ENCODE measurements around the gene QKI.
A peak's percentile ranks its signal among the peaks of the same experiment; 100 is the strongest.
"Not testable (repeated sequence)": the region's sequence is repeated elsewhere in the genome, so short reads cannot be mapped to it uniquely, and the experiment has no call there.

QKI gene

DNA sequence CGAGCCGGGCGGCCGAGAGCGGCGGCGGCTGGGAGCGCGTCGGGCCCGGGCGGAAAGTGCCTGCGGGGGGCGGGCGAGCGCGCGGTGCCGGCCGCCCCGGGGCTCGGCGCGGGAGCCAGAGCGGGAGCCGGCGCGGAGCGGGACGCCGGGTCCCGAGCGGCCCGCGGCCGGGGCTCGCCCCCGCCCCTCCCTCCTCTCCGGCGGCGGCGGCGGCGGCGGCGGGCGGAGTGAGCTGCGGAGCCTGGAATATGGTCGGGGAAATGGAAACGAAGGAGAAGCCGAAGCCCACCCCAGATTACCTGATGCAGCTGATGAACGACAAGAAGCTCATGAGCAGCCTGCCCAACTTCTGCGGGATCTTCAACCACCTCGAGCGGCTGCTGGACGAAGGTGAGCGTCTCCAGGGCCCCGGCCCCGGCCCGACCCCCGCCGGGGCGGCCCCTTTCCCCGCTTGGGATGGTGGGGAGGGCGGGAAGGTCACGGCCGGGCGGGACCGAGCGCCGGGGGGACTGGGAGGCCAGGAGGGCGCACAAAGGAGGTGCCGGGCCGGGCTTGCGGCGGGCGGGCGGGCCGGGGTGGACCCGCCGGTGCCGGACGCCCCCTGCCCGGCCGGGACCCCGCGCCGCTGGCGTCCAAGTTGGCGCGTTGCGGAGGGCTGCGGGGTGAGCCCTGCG, 565 bp downstream of the QKI start:
- no peak for DNase-seq (ENCODE audit: low spot score)

DNA sequence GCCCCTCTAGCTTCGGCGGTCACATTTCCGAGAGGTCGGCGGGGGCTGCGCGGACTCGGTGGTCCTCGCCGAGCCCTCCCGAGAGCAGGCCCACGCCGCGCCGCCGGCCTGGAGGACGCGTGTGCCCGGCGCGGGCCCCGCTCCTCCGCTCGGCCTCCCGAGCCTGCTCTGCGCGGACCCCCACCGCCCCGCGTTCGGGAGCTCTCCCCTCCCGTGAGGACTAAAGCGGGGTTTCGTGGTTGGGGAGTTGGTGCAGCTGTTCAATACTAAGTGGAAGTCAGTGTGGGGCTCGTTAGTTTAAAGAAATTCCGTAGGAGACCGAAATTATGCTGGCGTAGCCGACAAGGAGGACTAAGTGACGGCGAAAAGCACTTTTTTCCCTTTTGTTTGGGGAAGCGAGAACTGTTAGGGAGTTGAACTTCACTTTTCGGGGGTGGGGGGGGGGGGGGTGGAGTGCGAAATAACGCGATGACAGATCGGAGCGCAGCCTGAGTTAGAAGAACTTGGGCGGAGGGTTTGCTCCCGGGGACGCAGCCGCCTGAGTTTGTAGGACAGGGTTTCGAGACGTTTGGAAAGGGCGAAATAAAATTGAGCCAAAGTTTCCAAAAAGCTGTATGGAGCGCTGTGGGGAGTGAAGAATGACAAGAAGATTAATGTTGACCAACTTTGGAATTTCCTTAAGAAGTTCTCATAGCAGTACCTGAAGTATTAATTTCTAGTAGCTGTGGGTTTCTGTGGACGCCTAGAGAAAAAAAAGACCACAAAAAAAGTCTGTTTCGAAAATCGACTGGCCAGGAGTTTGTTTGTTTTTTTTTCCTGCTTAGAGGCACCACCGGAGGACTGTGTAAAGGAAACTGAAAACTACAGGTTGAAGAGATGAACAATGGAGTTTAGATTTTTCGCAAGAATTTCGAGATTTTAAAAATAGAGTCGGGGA, 1.4 kb downstream of the QKI start:
- DNase-seq (ENCODE audit: low spot score): no peak

DNA sequence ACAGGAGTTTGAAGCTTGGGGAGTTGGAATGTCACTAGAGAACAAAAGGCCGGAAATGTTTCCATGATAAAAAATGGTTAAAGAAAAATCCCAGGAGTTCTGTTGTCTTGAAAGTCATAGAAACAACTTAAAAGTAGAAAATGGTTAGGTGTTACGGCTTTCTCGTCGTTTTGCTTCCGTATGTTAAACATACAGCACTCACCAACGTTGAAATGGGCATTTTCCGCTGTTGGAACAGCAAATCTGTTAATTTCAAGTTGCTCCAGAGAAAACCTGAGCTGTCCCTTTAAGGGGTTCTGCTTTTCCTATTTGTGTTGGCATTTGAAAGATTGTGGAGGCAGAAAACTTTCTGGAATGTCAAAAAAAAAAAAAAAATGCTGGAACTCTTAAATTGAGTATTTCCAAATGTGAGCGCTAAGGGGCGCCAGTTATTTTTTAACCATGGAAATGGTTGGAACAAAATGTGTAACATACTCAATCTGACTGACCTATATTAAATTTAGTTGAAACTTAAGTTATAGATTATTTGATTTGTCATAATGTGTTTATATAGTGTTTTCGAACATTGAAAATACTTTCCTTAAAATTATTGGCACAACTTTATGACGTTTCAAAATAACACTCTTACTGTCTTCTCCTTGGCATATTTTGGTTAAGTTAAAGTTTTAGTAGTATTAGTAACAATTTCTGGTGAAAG, 2.2 kb downstream of the QKI start:
- peak; percentile 84 for DNase-seq (ENCODE audit: low spot score)

DNA sequence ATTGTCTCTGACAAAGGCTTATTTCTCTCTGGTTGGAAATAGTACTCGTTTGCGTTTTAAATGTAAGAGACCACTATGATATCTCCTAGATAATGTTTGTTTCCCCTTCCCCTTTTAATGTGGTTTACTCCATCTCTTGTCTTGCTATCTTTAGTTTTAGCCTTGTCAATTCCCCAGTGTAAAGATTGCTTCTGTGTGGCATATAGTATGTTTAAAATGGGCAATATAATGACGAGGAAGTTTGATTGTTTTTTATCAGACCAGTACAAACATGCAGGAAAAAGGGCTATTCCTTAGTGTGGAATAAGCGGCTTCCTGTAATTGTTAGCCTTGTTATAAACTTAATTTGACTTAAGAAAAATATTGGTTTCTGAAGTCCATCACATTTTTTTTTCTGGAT, 3.1 kb downstream of the QKI start:
- DNase-seq (ENCODE audit: low spot score): no peak

DNA sequence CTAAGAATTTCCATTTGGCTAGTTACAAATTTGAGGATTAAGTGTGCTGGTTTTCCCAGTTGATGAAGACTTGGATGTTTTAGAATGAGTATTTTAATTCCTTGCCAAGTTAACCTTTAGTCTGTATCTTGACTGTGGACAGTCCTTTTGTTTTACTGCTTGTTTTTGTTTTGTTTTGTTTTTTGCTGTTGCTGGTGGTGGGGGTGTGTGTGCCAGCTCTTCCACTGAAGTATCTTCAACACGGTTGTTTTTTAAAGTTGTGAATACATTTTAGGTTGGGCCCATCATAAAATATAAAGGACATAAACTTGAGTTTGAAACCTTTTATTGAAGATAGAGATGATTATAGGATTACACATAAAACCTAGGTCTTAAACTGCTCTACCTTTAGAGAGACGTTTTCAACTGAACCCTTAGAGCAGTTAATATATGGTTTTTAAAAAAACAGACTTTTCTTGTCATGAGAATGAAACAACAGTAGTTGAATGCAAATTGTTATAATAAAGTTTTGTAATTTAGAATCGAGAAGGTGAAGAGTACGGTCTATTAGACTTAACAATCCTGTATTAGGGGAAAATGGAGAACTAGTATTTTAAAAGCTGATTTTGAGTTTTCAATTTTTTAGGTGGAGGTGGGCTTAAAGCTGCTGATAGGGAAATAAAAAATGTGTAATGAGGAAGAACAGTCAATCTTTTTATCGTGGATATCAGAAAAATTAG, 4.0 kb downstream of the QKI start:
- no peak for DNase-seq (ENCODE audit: low spot score)

DNA sequence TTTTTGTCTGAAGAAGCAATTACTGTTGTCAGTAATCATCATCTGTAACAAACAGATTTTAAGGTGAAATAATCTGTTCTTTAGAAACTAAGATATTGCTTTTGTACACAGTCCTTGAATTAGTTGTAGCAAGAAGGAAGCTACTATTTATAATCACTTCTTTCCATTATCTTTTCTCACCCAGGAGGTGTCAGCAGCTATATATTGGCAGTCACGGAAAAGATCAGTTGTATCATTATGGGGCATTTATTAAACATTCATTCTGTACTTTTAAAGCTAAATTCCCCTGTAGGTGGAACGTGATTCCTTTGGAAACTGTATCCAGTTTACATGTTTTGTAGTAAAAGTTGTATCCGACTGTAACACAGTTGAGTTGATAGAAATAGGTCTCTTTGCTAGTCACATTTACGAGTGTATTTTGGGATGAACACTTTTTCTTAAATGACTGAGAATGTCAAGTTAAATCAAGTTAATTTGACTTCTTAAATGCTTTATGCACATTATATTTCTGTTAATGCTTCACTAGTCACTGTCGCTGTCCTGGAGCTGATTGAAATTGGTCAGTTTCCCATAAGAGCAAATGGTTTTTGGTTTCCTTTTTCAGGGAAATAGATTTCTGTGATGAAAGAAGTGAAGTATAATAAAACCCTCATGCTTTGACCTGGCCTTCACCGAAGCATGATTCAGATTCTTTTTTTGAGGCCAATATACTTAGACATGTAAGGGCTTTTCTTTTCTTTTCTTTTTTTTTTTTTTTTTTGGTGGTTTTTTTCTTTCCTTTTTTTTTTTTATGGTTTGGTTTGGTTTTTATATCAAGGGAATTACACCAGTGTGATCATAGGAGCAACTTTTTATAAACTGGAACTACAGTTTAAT, 5.1 kb downstream of the QKI start:
- DNase-seq (ENCODE audit: low spot score): no peak

DNA sequence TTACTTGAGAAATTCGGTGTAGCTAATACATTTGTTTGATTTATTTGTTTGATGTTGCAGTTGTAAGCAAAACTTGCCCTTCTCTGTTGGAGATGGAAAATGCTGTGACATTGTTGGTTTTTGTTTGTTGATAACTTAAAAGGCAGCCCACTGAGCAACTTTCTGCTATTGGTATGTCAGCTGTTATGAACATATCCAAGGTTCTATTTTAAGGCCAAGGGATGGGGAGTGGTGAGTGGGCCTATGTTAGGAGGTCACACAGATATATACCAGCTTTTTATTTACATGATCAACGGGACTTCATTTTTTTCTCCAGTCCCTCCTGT, 5.7 kb downstream of the QKI start:
- DNase-seq (ENCODE audit: low spot score): no peak

DNA sequence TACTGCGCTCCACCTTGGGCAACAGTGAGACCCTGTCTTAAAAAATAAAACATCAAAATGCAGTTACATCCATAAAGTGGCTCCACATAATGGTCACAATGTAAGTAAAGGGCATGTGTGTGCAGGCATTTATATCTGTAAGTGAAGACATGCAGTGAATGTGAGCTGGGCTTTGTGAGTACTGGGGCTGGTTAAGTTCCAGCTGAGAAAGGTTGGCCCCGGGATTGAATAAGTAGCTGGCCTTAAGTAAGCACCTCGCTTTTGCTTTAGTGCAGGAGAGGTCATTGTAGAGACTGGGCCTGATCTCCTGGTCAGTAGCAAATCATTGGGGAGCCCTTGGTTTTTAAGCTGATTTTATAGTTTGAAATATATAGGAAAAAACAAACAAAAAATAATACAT, 8.0 kb downstream of the QKI start:
- DNase-seq (ENCODE audit: low spot score): no peak

DNA sequence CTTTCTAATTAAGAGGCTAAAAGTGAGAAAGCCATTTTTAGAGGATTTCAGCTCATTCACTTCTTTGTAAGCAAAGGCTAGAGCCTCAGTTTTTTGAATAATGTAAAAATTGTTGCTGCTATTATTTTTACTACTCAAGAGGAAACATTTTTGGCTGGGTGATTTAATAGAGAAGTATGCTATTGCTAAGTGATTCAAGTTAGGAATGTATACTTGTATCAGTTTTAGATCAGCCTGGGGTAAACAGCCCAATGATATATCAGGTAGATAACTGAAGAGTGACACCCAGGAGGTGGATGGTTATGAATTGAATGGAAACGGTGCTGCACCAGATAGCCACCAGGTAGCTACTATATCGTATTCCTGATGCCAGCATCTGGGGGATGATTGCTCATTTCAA, 9.2 kb downstream of the QKI start:
- no peak for DNase-seq (ENCODE audit: low spot score)

DNA sequence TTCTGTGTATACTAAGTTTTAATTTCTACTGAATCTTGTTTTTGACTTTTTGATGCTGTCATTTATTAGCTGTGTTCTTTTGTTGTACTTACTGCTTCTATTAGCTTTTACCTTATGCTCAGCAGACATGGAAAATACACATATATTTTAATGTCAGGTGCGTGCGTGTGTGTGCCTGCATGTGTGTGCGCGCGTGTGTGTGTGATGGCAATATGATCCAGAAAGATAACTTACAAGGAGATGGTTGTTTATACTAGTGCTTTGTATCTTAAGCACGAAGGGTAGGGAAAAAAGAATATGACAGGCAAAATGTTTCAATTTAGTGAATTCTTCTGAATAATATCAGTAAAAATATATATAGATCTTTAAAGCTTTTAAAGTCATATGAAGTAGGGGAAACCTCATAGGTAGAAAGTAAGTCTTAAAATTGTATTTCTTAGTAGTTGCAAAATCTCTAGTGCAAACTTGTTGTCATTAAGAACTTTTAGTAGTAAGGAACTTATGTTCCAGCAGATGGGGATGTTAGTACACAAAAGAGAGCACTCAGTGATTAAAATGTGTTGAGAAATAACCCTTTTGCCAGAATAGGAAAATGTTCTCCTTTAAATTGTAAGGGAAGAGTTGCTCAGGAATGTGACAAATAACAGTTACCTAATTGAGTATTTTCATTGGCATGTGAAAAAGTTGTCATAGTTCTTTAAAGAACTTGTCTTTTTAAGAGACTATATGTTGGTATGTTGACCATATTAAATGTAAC, 13.2 kb downstream of the QKI start:
- no peak for DNase-seq (ENCODE audit: low spot score)

DNA sequence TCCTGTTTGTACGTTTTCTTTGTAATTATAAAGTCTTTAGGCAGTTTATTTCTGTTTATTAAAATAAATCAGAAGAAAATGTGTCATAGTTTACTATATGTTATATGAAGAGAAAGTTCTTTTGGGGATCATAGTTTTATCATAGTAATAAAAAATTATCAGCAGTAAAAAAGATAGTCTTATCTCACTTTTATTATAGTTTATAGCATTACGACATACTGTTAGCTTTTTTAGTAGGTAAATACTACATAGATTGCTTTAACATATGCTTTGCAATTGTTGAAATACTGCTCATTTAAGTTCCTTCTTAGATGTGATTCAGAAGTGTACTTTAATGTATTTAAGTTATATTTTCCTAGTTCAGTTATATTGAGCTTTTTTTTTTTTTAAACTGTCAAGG, 13.9 kb downstream of the QKI start:
- no peak for DNase-seq (ENCODE audit: low spot score)

DNA sequence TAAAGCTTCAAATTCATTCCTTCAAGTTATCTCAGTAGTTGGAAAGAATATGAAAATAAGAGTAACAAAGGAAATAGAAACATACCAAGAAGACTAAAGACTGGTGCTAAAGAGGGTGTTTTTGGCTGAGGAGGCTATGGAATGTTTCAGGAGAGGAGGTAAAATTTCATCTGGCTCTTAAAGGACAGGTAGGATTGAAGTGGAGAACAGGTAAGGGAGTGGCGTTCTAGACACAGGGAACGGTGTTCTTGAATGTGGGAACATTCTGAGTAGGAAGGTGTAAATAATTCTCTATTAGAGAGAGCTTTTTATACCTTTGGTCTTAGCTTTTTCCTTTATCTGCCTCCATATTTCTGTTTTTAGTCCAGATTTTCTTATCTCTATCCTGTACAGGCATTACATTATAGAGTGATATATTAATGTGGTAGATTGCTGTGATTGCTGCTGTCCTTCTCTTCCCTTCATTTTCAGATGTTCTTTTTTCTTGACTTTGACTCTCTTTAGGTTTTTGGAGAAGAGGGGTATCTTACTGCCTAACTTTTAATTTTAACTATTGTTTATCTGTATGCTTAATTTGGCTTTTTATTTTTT, 15.4 kb downstream of the QKI start:
- DNase-seq (ENCODE audit: low spot score): no peak

DNA sequence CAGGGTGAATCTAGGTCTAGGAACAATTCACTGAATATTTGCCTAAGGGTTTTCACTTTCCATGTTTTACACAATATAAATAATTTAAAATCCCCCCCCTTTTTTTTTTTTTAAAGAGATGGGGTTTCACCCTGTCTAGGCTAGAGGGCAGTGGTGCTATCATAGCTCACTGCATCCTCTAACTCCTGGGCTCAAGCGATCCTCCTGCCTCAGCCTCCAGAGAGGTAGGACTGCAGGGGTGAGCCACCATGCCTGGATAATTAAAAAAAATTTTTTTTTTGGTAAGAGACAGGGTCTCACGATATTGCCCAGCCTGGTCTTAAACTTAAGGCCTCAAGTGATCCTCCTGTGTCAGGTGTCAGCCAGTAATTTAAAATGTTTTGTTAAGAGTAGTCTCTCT, 17.8 kb downstream of the QKI start:
- DNase-seq (ENCODE audit: low spot score): no peak

DNA sequence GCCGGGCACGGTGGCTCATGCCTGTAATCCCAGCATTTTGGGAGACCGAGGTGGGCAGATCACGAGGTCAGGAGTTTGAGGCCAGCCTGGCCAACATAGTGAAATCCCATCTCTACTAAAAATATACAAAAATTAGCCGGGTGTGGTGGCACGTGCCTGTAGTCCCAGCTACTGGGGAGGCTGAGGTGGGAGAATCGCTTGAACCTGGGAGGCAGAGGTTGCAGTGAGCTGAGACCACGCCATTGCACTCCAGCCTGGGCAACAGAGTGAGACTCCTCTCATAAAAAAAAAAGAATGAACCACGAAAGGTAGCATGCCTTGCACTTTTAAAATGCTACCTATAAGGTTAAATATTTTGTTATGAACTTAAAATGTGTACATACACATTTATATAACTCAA, 19.0 kb downstream of the QKI start:
- DNase-seq (ENCODE audit: low spot score): not testable (repeated sequence)

DNA sequence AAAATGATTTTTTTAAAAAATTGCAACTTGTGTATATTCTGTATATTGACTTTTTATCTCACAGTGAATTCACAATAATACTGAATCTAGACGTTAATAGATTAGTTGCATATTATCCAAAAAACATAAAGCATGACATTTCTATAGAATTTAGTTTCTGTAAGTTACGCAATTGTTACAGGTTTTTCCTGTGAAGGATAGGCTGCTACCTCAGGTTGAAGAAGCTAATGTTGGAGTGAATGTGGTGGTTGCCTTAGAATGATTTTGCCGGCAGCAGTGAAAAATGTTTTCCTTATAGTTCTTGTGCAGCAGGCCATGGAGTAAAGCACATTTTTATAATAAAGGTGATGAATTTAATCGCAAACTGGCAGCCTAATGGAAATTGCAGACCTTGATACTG, 20.5 kb downstream of the QKI start:
- no peak for DNase-seq (ENCODE audit: low spot score)

DNA sequence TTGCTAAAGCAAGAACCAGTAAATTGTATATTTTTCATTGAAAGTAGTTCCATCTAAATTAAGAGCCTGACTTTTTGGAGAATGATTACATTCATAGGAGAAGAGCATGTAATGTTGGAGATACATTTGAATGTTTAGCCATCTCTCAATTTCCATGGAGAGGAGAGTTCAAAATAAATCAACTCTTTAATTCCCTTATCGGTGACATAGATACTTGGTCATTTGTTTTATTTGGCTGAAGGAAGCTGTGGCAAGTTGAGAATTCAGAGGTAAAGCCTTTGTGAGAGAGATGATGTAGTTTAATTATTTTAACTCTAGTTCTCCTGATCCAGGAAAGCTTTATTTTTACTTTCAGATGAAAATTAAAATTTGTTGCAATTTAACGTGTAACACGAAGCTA, 22.3 kb downstream of the QKI start:
- DNase-seq (ENCODE audit: low spot score): no peak

DNA sequence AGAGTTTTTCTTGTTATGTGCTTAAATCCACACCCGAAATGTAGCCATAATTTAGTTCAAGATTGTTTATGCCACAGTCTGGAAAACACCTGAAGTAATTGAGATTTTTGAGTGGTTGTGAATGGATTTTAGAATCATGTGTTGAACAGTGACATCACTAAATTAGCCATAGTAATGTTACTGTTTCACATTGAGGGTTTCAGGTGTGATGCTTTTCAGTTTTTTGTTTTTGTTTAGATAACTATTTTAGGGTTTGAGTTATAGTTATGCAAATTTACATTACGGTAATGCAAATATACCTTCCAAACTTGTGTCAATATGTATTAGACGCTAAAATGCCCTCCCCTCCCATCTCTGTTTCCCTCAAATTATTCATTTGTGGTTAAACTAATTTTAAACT, 22.9 kb downstream of the QKI start:
- DNase-seq (ENCODE audit: low spot score): no peak

DNA sequence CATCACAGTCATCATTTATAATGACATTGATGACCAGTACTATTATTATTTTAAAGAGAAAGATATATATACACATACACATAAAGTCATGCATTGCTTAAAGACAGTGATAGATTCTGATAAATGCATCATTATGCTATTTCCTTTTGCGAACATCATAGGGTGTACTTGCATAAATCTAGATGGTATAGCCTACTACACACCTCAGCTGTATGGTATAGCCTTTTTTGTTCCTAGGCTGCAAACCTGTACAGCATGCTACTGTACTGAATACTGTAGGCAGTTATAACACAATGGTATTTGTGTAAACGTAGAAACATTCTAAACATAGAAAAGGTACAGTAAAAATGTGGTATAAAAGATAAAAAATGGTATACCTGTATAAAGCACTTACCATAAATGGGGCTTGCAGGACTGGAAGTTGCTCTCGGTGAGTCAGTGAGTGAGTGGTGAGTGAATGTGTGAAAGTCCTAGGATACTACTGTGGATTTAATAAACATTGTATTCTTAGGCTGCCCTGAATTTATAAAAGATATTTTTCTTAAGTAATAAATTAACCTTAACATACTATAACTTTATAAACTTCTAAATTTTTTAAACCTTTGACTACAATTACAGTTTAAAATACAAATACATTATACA, 23.9 kb downstream of the QKI start:
- no peak for DNase-seq (ENCODE audit: low spot score)

DNA sequence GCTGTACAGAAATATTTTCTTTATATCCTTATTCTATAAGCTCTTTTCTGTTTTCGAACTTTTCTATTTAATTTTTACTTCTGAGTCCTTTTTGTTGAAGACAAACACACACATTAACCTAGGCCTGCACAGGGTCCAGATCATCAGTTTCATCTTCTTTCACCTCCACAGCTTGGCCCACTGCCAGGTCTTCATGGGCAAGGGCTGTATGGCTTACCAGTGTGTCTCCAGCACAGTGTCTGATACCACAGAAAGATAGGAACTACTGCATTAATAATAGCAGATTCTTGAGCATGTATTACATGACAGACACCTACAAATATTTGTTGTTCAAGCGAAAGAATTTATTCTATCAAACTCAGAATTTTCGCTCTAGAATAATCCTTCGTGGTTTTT, 24.4 kb downstream of the QKI start:
- DNase-seq (ENCODE audit: low spot score): no peak

DNA sequence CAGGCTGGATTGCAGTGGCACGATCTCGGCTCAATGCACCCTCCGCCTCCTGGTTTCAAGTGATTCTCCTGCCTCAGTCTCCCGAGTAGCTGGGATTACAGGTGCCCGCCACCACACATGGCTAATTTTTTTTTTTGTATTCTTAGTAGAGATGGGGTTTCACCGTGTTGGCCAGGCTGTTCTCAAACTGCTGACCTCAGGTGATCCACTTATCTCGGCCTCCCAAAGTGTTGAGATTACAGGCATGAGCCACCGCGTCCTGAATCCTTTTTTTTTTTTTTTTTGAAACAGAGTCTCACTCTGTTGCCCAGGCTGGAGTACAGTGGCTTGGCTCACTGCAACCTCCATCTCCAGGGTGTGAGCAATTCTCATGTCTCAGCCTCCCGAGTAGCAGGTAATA, 24.9 kb downstream of the QKI start:
- not testable (repeated sequence) for DNase-seq (ENCODE audit: low spot score)
